ENCODE results near the gene JADE2.

The JADE2 gene

GRCh38 chr5:134527156-134527960 lies 1.9 kb downstream of the JADE2 start:
- Mint-ChIP-seq H3K27me3 (ENCODE audit: low read depth) (peaks cover 37% of the 10 kb centered on the region), H3K4me3 (peak overlapping the region; percentile 87 to 93 (median 91)), H3K27ac (peak overlapping the region; percentile 66 to 90 (median 83)), H3K4me1 (peaks cover 38% of the 10 kb centered on the region), H3K36me3 (ENCODE audit: low read depth) (no peaks in the 10 kb centered on the region), H3K9me3 (no peaks in the 10 kb centered on the region)
- TF ChIP-seq CTCF (IDR thresholded peaks at IDR 0.05; ENCODE audit: unreplicated experiment in 3 of 3): peak; percentile 73 to 87 (median 77)

GRCh38 chr5:134527961-134528424 lies 2.5 kb downstream of the JADE2 start:
- Mint-ChIP-seq H3K36me3 (ENCODE audit: low read depth) (no peaks in the 10 kb centered on the region), H3K4me1 (peaks cover 35% of the 10 kb centered on the region), H3K27ac (peak overlapping the region in 2 of 3 experiments; percentile 36 to 47), H3K27me3 (ENCODE audit: low read depth) (peaks cover 31% of the 10 kb centered on the region), H3K4me3 (peak overlapping the region; percentile 87 to 93 (median 91)), H3K9me3 (no peaks in the 10 kb centered on the region)
- no peak for TF ChIP-seq CTCF (IDR thresholded peaks at IDR 0.05; ENCODE audit: unreplicated experiment in 3 of 3)

GRCh38 chr5:134528556-134528955 lies 3.1 kb downstream of the JADE2 start:
- Mint-ChIP-seq H3K27ac (peak overlapping the region in 2 of 3 experiments; percentile 36 to 47), H3K9me3 (no peaks in the 10 kb centered on the region), H3K4me3 (peak overlapping the region; percentile 87 to 93 (median 91)), H3K27me3 (ENCODE audit: low read depth) (peaks cover 25% of the 10 kb centered on the region), H3K4me1 (peaks cover 29% of the 10 kb centered on the region), H3K36me3 (ENCODE audit: low read depth) (no peaks in the 10 kb centered on the region)
- TF ChIP-seq CTCF (IDR thresholded peaks at IDR 0.05; ENCODE audit: unreplicated experiment in 3 of 3): no peak

GRCh38 chr5:134529460-134529859 lies 4.0 kb downstream of the JADE2 start:
- H3K4me3 Mint-ChIP-seq: peak overlapping the region in 2 of 3 experiments; percentile 30 to 93
- H3K27ac Mint-ChIP-seq: no peak overlapping the region
- no peaks in the 10 kb centered on the region for H3K36me3 Mint-ChIP-seq (ENCODE audit: low read depth)
- no peak for TF ChIP-seq CTCF (IDR thresholded peaks at IDR 0.05; ENCODE audit: unreplicated experiment in 3 of 3)
- H3K27me3 Mint-ChIP-seq (ENCODE audit: low read depth): peaks cover 18% of the 10 kb centered on the region
- peaks cover 25% of the 10 kb centered on the region for H3K4me1 Mint-ChIP-seq
- H3K9me3 Mint-ChIP-seq: no peaks in the 10 kb centered on the region

- TF ChIP-seq CTCF (IDR thresholded peaks at IDR 0.05; ENCODE audit: unreplicated experiment in 3 of 3): no peak
- H3K4me1 Mint-ChIP-seq: peaks cover 25% of the 10 kb centered on the region
- no peaks in the 10 kb centered on the region for H3K9me3 Mint-ChIP-seq
Observed at GRCh38 chr5:134530301-134531077, 5.0 kb downstream of the JADE2 start.

More at GRCh38 chr5:134530301-134531077, 5.0 kb downstream of the JADE2 start:
- Mint-ChIP-seq H3K36me3 (ENCODE audit: low read depth) (no peaks in the 10 kb centered on the region), H3K27me3 (ENCODE audit: low read depth) (peaks cover 15% of the 10 kb centered on the region), H3K27ac (peak overlapping the region; percentile 64 to 88 (median 77)), H3K4me3 (peak overlapping the region in 2 of 3 experiments; percentile 35 to 42)
